Measurements from ENCODE around the gene FALEC.

The FALEC gene

GRCh38 chr1:150555971-150556865, 40.7 kb downstream of the FALEC start:
- no peak overlapping the region for H3K4me3 ChIP-seq (ENCODE audit: low read depth, low read length)
- TF ChIP-seq CTCF (IDR thresholded peaks at IDR 0.05; ENCODE audit: low read depth, low read length), result no peak
- no peak for DNase-seq (ENCODE audit: low read depth)

- no peak overlapping the region for H3K4me3 ChIP-seq (ENCODE audit: low read depth, low read length)
- TF ChIP-seq CTCF (IDR thresholded peaks at IDR 0.05; ENCODE audit: low read depth, low read length) (no peak), MYC (IDR thresholded peaks at IDR 0.05; ENCODE audit: low read depth, low read length) (no peak), POLR2A (IDR thresholded peaks at IDR 0.05; ENCODE audit: extremely low read depth, insufficient read length) (no peak), MAX (IDR thresholded peaks at IDR 0.05; ENCODE audit: low read depth, low read length) (no peak)
- DNase-seq (ENCODE audit: low read depth), result no peak
Observed at GRCh38 chr1:150557065-150557600, 41.6 kb downstream of the FALEC start.

- no peak overlapping the region for H3K4me3 ChIP-seq (ENCODE audit: low read depth, low read length)
- DNase-seq (ENCODE audit: low read depth), result no peak
- TF ChIP-seq MYC (IDR thresholded peaks at IDR 0.05; ENCODE audit: low read depth, low read length), result no peak
- TF ChIP-seq MAX (IDR thresholded peaks at IDR 0.05; ENCODE audit: low read depth, low read length), result no peak
- no peak for TF ChIP-seq POLR2A (IDR thresholded peaks at IDR 0.05; ENCODE audit: extremely low read depth, insufficient read length)
- TF ChIP-seq CTCF (IDR thresholded peaks at IDR 0.05; ENCODE audit: low read depth, low read length), result no peak
Observed at GRCh38 chr1:150557813-150558212, 42.3 kb downstream of the FALEC start.

GRCh38 chr1:150558303-150558704, 42.8 kb downstream of the FALEC start:
- no peak overlapping the region for H3K4me3 ChIP-seq (ENCODE audit: low read depth, low read length)
- TF ChIP-seq MYC (IDR thresholded peaks at IDR 0.05; ENCODE audit: low read depth, low read length) (no peak), POLR2A (IDR thresholded peaks at IDR 0.05; ENCODE audit: extremely low read depth, insufficient read length) (no peak), MAX (IDR thresholded peaks at IDR 0.05; ENCODE audit: low read depth, low read length) (no peak), CTCF (IDR thresholded peaks at IDR 0.05; ENCODE audit: low read depth, low read length) (no peak)
- DNase-seq (ENCODE audit: low read depth), result no peak

GRCh38 chr1:150558761-150559655, 43.5 kb downstream of the FALEC start:
- no peak overlapping the region for H3K4me3 ChIP-seq (ENCODE audit: low read depth, low read length)
- no peak for DNase-seq (ENCODE audit: low read depth)
- TF ChIP-seq POLR2A (IDR thresholded peaks at IDR 0.05; ENCODE audit: extremely low read depth, insufficient read length) (no peak), MYC (IDR thresholded peaks at IDR 0.05; ENCODE audit: low read depth, low read length) (no peak), CTCF (IDR thresholded peaks at IDR 0.05; ENCODE audit: low read depth, low read length) (no peak), MAX (IDR thresholded peaks at IDR 0.05; ENCODE audit: low read depth, low read length) (no peak)

Data from NB4 (cell line).